Measurements from ENCODE around the gene ARHGAP24.

ARHGAP24 gene

GRCh38 chr4:85738721-85739120, 263.8 kb downstream of the ARHGAP24 start:
- no peak for DNase-seq (ENCODE audit: low read depth in 2 of 2)

- DNase-seq (ENCODE audit: low read depth in 2 of 2): no peak
Measured at GRCh38 chr4:85740431-85740861, 265.5 kb downstream of the ARHGAP24 start.

GRCh38 chr4:85741381-85741780, 266.4 kb downstream of the ARHGAP24 start:
- no peak for DNase-seq (ENCODE audit: low read depth in 2 of 2)

GRCh38 chr4:85741921-85742591, 267.1 kb downstream of the ARHGAP24 start:
- DNase-seq (ENCODE audit: low read depth in 2 of 2): no peak

- no peak for DNase-seq (ENCODE audit: low read depth in 2 of 2)
Measured at GRCh38 chr4:85744950-85745349, 270.0 kb downstream of the ARHGAP24 start.

- DNase-seq (ENCODE audit: low read depth in 2 of 2): no peak
Measured at GRCh38 chr4:85745939-85746338, 271.0 kb downstream of the ARHGAP24 start.

- DNase-seq (ENCODE audit: low read depth in 2 of 2): no peak
Measured at GRCh38 chr4:85747882-85748491, 273.0 kb downstream of the ARHGAP24 start.

- DNase-seq (ENCODE audit: low read depth in 2 of 2): no peak
Measured at GRCh38 chr4:85748654-85749053, 273.7 kb downstream of the ARHGAP24 start.

- no peak for DNase-seq (ENCODE audit: low read depth in 2 of 2)
Measured at GRCh38 chr4:85751866-85752265, 276.9 kb downstream of the ARHGAP24 start.

GRCh38 chr4:85755285-85755684, 280.3 kb downstream of the ARHGAP24 start:
- DNase-seq (ENCODE audit: low read depth in 2 of 2): no peak

GRCh38 chr4:85756938-85757337, 282.0 kb downstream of the ARHGAP24 start:
- no peak for DNase-seq (ENCODE audit: low read depth in 2 of 2)

GRCh38 chr4:85759388-85759787, 284.4 kb downstream of the ARHGAP24 start:
- DNase-seq (ENCODE audit: low read depth in 2 of 2): no peak

GRCh38 chr4:85760511-85760910, 285.6 kb downstream of the ARHGAP24 start:
- no peak for DNase-seq (ENCODE audit: low read depth in 2 of 2)

GRCh38 chr4:85761803-85762528, 287.0 kb downstream of the ARHGAP24 start:
- DNase-seq (ENCODE audit: low read depth in 2 of 2): no peak

GRCh38 chr4:85762529-85762871, 287.6 kb downstream of the ARHGAP24 start:
- no peak for DNase-seq (ENCODE audit: low read depth in 2 of 2)

- DNase-seq (ENCODE audit: low read depth in 2 of 2): no peak
Measured at GRCh38 chr4:85763202-85763601, 288.3 kb downstream of the ARHGAP24 start.

GRCh38 chr4:85767649-85768048, 292.7 kb downstream of the ARHGAP24 start:
- no peak for DNase-seq (ENCODE audit: low read depth in 2 of 2)

- DNase-seq (ENCODE audit: low read depth in 2 of 2): no peak
Measured at GRCh38 chr4:85769009-85769408, 294.1 kb downstream of the ARHGAP24 start.

- DNase-seq (ENCODE audit: low read depth in 2 of 2): no peak
Measured at GRCh38 chr4:85772470-85772869, 297.5 kb downstream of the ARHGAP24 start.

- no peak for DNase-seq (ENCODE audit: low read depth in 2 of 2)
Measured at GRCh38 chr4:85773372-85773771, 298.4 kb downstream of the ARHGAP24 start.

GRCh38 chr4:85774000-85774399, 299.1 kb downstream of the ARHGAP24 start:
- no peak for DNase-seq (ENCODE audit: low read depth in 2 of 2)

GRCh38 chr4:85774489-85774888, 299.5 kb downstream of the ARHGAP24 start:
- no peak for DNase-seq (ENCODE audit: low read depth in 2 of 2)

GRCh38 chr4:85776096-85776495, 301.1 kb downstream of the ARHGAP24 start:
- no peak for DNase-seq (ENCODE audit: low read depth in 2 of 2)

Measured in stimulated activated CD8-positive, alpha-beta memory T cell treated with anti-CD3 and anti-CD28 coated beads, Interleukin-7, amount 100 ng/mL, for 4 hours (primary cell).